HepG2 (cell line): ENCODE results near the gene ITGAE. TPM values are rescaled to one million over a fixed set of nuclear protein-coding genes. Genes with fewer than 3 reads are reported as not detected.
A peak's percentile ranks its signal among the peaks of the same experiment; 100 is the strongest.

Experiments
- GATAD2A ChIP-seq: IDR thresholded peaks from 2 replicates; pipeline ENCODE4 v1.6.1; 2016
- HMGXB4 ChIP-seq, 2 experiments: sonication (generic) in 1 of 2; formaldehyde crosslinking in 1 of 2; IDR thresholded peaks; 2 replicates each; pipeline versions ENCODE4 v1.4.0 to v1.6.1; 2018 to 2020; ENCODE audit warnings: missing genetic modification reagents in 2 of 2, borderline replicate concordance in 1 of 2, low read depth in 1 of 2, mild to moderate bottlenecking in 1 of 2, missing biosample characterization in 1 of 2
- HNF4A ChIP-seq: sonication (generic); formaldehyde crosslinking; IDR thresholded peaks from 2 replicates; pipeline ENCODE4 v1.4.0; 2020; ENCODE audit warnings: missing genetic modification reagents
- HNRNPK ChIP-seq: fragments of 200-400 bp; formaldehyde crosslinking; IDR thresholded peaks from 2 replicates; pipeline ENCODE4 v1.6.1; 2018; ENCODE audit warnings: low read length, low read depth, moderate library complexity, mild to moderate bottlenecking; ENCODE audit not compliant: poor library complexity, severe bottlenecking
- PRDM15 ChIP-seq: sonication (generic); formaldehyde crosslinking; IDR thresholded peaks from 2 replicates; pipeline ENCODE4 v1.4.0; 2020; ENCODE audit warnings: missing genetic modification reagents
- RARA ChIP-seq: IDR thresholded peaks from 2 replicates; pipeline ENCODE4 v1.6.1; 2016; ENCODE audit warnings: missing genetic modification reagents, missing compliant biosample characterization
- SMC3 ChIP-seq: IDR thresholded peaks from 2 replicates; pipeline ENCODE4 v1.6.1; 2011; ENCODE audit warnings: low read length, improper control_type of control experiment
- STAG1 ChIP-seq: sonication (generic); formaldehyde crosslinking; IDR thresholded peaks from 2 replicates; pipeline ENCODE4 v1.4.0; 2020; ENCODE audit warnings: missing genetic modification reagents
- SUZ12 ChIP-seq: fragments of 150-350 bp; IDR thresholded peaks from 2 replicates; pipeline ENCODE4 v1.6.1; 2014; ENCODE audit warnings: low read depth, low read length
- ZFX ChIP-seq: sonication (generic); formaldehyde crosslinking; IDR thresholded peaks from 2 replicates; pipeline ENCODE4 v1.4.0; 2020; ENCODE audit warnings: mild to moderate bottlenecking, low read depth, missing genetic modification reagents, moderate library complexity
- ZNF18 ChIP-seq: sonication (generic); formaldehyde crosslinking; IDR thresholded peaks from 2 replicates; pipeline ENCODE4 v1.8.0; 2022; ENCODE audit warnings: mild to moderate bottlenecking, missing genetic modification reagents; ENCODE audit not compliant: insufficient replicate concordance
- ZNF234 ChIP-seq: sonication (generic); formaldehyde crosslinking; conservative IDR thresholded peaks from 2 replicates; pipeline ENCODE4 v1.5.1; 2020; ENCODE audit warnings: mild to moderate bottlenecking, missing genetic modification reagents
- ZNF430 ChIP-seq: sonication (generic); formaldehyde crosslinking; IDR thresholded peaks from 2 replicates; pipeline ENCODE4 v1.9.0; 2021; ENCODE audit warnings: mild to moderate bottlenecking, missing genetic modification reagents
- polyA plus RNA-seq, 8 experiments: library from polyadenylated mRNA; depleted of rRNA in 3 of 8; stranded (reverse) in 7 of 8; unstranded in 1 of 8; fragments of >200 nt; fragmentation: Illumina TruSeq in 4 of 8; extraction: Trizol in 4 of 8; gene quantifications; 2 replicates each; pipeline versions ENCODE4 v1.2.1 to v1.2.3, GENCODE V29; 2011 to 2016; ENCODE audit warnings: low read depth in 4 of 8, missing spikeins in 1 of 8, mixed read lengths in 1 of 8; ENCODE audit not compliant: insufficient read depth in 1 of 8
- total RNA-seq, 5 experiments: library from RNA; depleted of rRNA; stranded (reverse); fragments of >200 nt; fragmentation: Illumina TruSeq; extraction: Trizol; gene quantifications; 2 replicates each; pipeline ENCODE4 v1.2.3, GENCODE V29; 2016; ENCODE audit warnings: low read depth in 1 of 5
- TF ChIP-seq, protein P1 (sequence below): sonication (generic); formaldehyde crosslinking; IDR thresholded peaks from 2 replicates; pipeline ENCODE4 v1.5.1; 2020; ENCODE audit warnings: mild to moderate bottlenecking, missing genetic modification reagents, moderate library complexity
- TF ChIP-seq, protein P2 (sequence below): sonication (generic); formaldehyde crosslinking; IDR thresholded peaks from 2 replicates; pipeline ENCODE4 v1.4.0; 2020; ENCODE audit warnings: mild to moderate bottlenecking, missing genetic modification reagents

ITGAE gene
- total and polyA plus RNA-seq, 2 of the 13 experiments (the other 11 are each of a cell fraction or from before 2014, with no cell fraction given), result 42.3 to 49.0 TPM

DNA sequence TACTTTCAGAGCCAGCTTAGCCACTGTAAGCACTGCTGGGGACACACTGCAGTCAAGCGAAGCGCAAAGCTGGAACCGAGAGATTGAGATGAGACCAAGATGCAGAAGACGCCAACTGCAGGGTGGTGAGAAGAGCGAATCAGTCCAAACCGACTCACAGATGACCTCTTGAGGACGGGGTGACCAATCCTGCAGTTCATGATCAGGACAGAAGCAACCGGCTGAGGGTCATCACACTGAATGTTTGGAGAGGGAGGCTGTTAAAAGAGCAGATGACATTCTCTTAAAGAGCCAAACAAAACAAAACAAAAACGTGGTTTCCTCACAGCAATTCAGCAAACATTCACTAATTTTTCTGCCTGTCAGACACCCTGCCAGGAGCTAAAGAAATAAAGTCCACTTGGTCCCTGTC is 68.8 kb downstream of the ITGAE start (continued):
- TF ChIP-seq, protein P1, sequence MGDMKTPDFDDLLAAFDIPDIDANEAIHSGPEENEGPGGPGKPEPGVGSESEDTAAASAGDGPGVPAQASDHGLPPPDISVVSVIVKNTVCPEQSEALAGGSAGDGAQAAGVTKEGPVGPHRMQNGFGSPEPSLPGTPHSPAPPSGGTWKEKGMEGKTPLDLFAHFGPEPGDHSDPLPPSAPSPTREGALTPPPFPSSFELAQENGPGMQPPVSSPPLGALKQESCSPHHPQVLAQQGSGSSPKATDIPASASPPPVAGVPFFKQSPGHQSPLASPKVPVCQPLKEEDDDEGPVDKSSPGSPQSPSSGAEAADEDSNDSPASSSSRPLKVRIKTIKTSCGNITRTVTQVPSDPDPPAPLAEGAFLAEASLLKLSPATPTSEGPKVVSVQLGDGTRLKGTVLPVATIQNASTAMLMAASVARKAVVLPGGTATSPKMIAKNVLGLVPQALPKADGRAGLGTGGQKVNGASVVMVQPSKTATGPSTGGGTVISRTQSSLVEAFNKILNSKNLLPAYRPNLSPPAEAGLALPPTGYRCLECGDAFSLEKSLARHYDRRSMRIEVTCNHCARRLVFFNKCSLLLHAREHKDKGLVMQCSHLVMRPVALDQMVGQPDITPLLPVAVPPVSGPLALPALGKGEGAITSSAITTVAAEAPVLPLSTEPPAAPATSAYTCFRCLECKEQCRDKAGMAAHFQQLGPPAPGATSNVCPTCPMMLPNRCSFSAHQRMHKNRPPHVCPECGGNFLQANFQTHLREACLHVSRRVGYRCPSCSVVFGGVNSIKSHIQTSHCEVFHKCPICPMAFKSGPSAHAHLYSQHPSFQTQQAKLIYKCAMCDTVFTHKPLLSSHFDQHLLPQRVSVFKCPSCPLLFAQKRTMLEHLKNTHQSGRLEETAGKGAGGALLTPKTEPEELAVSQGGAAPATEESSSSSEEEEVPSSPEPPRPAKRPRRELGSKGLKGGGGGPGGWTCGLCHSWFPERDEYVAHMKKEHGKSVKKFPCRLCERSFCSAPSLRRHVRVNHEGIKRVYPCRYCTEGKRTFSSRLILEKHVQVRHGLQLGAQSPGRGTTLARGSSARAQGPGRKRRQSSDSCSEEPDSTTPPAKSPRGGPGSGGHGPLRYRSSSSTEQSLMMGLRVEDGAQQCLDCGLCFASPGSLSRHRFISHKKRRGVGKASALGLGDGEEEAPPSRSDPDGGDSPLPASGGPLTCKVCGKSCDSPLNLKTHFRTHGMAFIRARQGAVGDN (CRISPR knock-in tag), result 0 out of 2 replicates have a peak, but pooled peaks have one; percentile 16
- TF ChIP-seq GATAD2A (CRISPR knock-in tag) (peak; percentile 23; the same call in 1 of the 2 replicates), ZNF18 (CRISPR knock-in tag) (peak; percentile 41), STAG1 (CRISPR knock-in tag) (peak; percentile 49), HMGXB4 (CRISPR knock-in tag; IDR thresholded peaks at IDR 0.05; ENCODE audit: borderline replicate concordance in 1 of 2, low read depth in 1 of 2) (0 out of 4 replicates have a peak, but pooled peaks of 1 of the 2 experiments have one; percentile 22), SUZ12 (no peak), HNRNPK (no peak), HNF4A (CRISPR knock-in tag) (no peak), PRDM15 (CRISPR knock-in tag) (0 out of 2 replicates have a peak, but pooled peaks have one; percentile 11), RARA (peak; percentile 39; the same call in 1 of the 2 replicates), ZFX (CRISPR knock-in tag) (0 out of 2 replicates have a peak, but pooled peaks have one; percentile 8), ZNF234 (CRISPR knock-in tag) (no peak), ZNF430 (0 out of 2 replicates have a peak, but pooled peaks have one; percentile 37), SMC3 (no peak)
- TF ChIP-seq, protein P2, sequence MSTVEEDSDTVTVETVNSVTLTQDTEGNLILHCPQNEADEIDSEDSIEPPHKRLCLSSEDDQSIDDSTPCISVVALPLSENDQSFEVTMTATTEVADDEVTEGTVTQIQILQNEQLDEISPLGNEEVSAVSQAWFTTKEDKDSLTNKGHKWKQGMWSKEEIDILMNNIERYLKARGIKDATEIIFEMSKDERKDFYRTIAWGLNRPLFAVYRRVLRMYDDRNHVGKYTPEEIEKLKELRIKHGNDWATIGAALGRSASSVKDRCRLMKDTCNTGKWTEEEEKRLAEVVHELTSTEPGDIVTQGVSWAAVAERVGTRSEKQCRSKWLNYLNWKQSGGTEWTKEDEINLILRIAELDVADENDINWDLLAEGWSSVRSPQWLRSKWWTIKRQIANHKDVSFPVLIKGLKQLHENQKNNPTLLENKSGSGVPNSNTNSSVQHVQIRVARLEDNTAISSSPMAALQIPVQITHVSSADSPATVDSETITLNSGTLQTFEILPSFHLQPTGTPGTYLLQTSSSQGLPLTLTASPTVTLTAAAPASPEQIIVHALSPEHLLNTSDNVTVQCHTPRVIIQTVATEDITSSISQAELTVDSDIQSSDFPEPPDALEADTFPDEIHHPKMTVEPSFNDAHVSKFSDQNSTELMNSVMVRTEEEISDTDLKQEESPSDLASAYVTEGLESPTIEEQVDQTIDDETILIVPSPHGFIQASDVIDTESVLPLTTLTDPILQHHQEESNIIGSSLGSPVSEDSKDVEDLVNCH (CRISPR knock-in tag), result no peak
